Measurements from ENCODE around the gene VWF.

Gene VWF

DNA sequence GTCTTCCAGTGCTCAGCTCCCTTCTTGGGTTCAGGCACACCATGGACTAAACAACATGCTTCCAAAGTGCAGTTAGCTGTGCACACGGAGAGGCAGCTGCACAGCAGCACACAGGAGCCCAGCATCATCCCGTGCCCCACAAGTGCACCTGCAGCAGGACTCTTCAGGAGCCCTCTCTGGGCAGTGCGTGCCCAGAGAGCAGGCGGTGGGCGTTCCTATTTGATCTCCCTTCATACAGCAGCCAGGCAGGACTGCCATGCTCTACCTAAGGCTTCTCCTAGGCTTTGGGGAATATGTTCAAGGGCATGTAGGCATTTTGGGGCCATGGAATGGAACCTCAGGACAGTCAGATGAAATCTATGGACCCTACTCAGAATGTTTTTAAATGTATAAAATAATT is 214.9 kb downstream of the VWF start:
- TF ChIP-seq SUZ12 (IDR thresholded peaks at IDR 0.05; ENCODE audit: extremely low read depth, insufficient read depth, insufficient read length) (no peak), ZNF274 (IDR thresholded peaks at IDR 0.05; ENCODE audit: low read depth, low read length) (no peak), YY1 (IDR thresholded peaks at IDR 0.05; ENCODE audit: insufficient read depth, insufficient read length) (no peak)
- no peak overlapping the region for H3K4me3 ChIP-seq (ENCODE audit: insufficient read length, low read depth)
- no peak for DNase-seq (ENCODE audit: low read depth, low spot score)
- H3K4me1 ChIP-seq (ENCODE audit: insufficient read depth, insufficient read length), result peaks cover 6% of the 10 kb centered on the region
- no peaks in the 10 kb centered on the region for H3K9me3 ChIP-seq (ENCODE audit: insufficient read depth, low read length)
- H3K9ac ChIP-seq (ENCODE audit: insufficient read length, low read depth), result no peak overlapping the region
- no peaks in the 10 kb centered on the region for H3K36me3 ChIP-seq (ENCODE audit: insufficient read depth, insufficient read length, low read length)
- H3K27me3 ChIP-seq (ENCODE audit: insufficient read depth, insufficient read length), result no peaks in the 10 kb centered on the region

DNA sequence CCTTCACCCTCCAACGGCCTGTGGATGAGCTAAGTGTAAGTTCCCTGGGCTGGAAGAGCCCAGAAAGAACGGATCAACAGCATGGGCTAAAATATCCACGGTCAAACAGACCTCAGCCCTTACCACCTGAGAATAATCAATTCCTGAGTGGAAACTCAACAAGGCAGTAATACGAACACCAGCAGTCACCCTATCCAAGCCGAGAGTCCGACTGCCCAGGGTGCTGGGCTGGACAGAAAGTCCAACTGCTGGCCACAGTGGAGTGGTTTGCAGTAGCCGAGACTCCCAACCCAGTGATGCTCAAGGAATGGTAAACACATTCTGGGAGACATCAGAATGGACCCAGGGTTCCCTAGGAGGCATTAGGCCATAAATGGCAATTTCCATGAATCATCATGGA is 216.2 kb downstream of the VWF start:
- no peak for DNase-seq (ENCODE audit: low read depth, low spot score)
- Histone ChIP-seq H3K9ac (ENCODE audit: insufficient read length, low read depth) (no peak overlapping the region), H3K9me3 (ENCODE audit: insufficient read depth, low read length) (no peaks in the 10 kb centered on the region), H3K4me3 (ENCODE audit: insufficient read length, low read depth) (no peak overlapping the region), H3K4me1 (ENCODE audit: insufficient read depth, insufficient read length) (peaks cover 9% of the 10 kb centered on the region), H3K36me3 (ENCODE audit: insufficient read depth, insufficient read length, low read length) (no peaks in the 10 kb centered on the region), H3K27me3 (ENCODE audit: insufficient read depth, insufficient read length) (no peaks in the 10 kb centered on the region)
- TF ChIP-seq YY1 (IDR thresholded peaks at IDR 0.05; ENCODE audit: insufficient read depth, insufficient read length), result no peak
- TF ChIP-seq ZNF274 (IDR thresholded peaks at IDR 0.05; ENCODE audit: low read depth, low read length), result no peak
- no peak for TF ChIP-seq SUZ12 (IDR thresholded peaks at IDR 0.05; ENCODE audit: extremely low read depth, insufficient read depth, insufficient read length)

DNA sequence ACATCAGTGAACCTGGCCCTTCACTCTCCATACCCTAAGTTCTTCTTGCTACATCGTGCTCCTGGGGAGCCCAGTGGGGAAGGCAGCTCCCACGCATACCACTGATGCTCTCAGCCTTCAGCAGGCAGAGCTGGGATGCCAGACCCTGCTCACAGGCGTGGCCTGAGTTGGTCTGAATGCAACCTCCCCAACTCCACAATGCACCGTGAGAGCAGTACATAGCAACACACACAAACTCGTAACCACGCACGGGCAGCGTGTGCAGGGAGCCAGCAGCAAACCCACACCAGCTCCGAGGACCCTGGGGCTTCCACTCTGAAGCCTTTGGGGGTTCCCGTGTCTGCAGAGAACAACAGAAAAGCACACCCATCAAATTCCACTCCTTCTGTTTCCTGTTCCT is 216.7 kb downstream of the VWF start:
- H3K9me3 ChIP-seq (ENCODE audit: insufficient read depth, low read length), result no peaks in the 10 kb centered on the region
- TF ChIP-seq YY1 (IDR thresholded peaks at IDR 0.05; ENCODE audit: insufficient read depth, insufficient read length) (no peak), SUZ12 (IDR thresholded peaks at IDR 0.05; ENCODE audit: extremely low read depth, insufficient read depth, insufficient read length) (no peak), ZNF274 (IDR thresholded peaks at IDR 0.05; ENCODE audit: low read depth, low read length) (no peak)
- no peaks in the 10 kb centered on the region for H3K27me3 ChIP-seq (ENCODE audit: insufficient read depth, insufficient read length)
- H3K9ac ChIP-seq (ENCODE audit: insufficient read length, low read depth), result no peak overlapping the region
- peaks cover 7% of the 10 kb centered on the region for H3K4me1 ChIP-seq (ENCODE audit: insufficient read depth, insufficient read length)
- DNase-seq (ENCODE audit: low read depth, low spot score), result no peak
- no peak overlapping the region for H3K4me3 ChIP-seq (ENCODE audit: insufficient read length, low read depth)
- H3K36me3 ChIP-seq (ENCODE audit: insufficient read depth, insufficient read length, low read length), result no peaks in the 10 kb centered on the region

DNA sequence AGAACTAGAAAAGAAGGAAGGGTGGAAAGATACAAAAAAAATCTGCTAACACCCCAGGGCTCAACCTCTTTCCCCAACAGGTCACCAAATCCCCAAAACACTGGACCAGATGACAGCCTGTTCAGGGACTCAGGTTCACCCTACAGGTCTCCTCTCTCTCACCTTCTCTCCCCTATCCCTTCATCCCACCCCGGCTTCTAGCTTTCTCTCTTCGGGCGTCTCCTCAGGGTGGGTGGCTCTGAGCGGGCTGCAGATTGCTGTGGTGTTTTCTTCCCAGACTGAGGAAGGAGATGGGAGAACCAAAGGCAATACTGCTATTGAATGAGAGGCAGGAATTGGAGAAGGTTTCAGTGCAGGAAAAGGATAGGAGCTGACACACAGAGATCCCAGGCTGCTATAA is 218.7 kb downstream of the VWF start:
- Histone ChIP-seq H3K9me3 (ENCODE audit: insufficient read depth, low read length) (no peaks in the 10 kb centered on the region), H3K27me3 (ENCODE audit: insufficient read depth, insufficient read length) (no peaks in the 10 kb centered on the region), H3K4me3 (ENCODE audit: insufficient read length, low read depth) (no peak overlapping the region), H3K4me1 (ENCODE audit: insufficient read depth, insufficient read length) (peaks cover 7% of the 10 kb centered on the region), H3K9ac (ENCODE audit: insufficient read length, low read depth) (no peak overlapping the region), H3K36me3 (ENCODE audit: insufficient read depth, insufficient read length, low read length) (no peaks in the 10 kb centered on the region)
- DNase-seq (ENCODE audit: low read depth, low spot score), result no peak
- TF ChIP-seq YY1 (IDR thresholded peaks at IDR 0.05; ENCODE audit: insufficient read depth, insufficient read length) (no peak), SUZ12 (IDR thresholded peaks at IDR 0.05; ENCODE audit: extremely low read depth, insufficient read depth, insufficient read length) (no peak), ZNF274 (IDR thresholded peaks at IDR 0.05; ENCODE audit: low read depth, low read length) (no peak)

DNA sequence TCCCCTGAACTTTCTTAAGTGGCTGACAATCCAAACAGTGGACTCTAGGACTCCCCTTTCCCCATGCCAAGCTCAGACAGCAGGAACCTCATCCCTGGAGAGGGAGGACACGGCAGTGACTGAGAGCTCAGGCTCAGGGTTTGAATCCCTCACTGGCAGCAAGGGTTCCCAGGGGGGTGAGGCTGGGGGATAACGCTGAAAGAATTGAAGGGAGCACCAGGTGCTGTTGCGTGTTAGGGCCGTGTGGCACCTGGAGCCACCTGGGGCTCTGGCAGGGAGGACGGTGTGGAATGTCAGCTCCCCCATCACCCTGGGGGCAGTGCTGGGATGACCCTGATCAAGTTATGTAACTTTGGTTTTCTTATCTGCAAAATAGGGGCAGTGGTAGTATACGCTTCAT is 219.5 kb downstream of the VWF start:
- no peak for DNase-seq (ENCODE audit: low read depth, low spot score)
- H3K9ac ChIP-seq (ENCODE audit: insufficient read length, low read depth), result no peak overlapping the region
- H3K4me1 ChIP-seq (ENCODE audit: insufficient read depth, insufficient read length), result peaks cover 15% of the 10 kb centered on the region
- TF ChIP-seq ZNF274 (IDR thresholded peaks at IDR 0.05; ENCODE audit: low read depth, low read length), result no peak
- H3K4me3 ChIP-seq (ENCODE audit: insufficient read length, low read depth), result no peak overlapping the region
- H3K27me3 ChIP-seq (ENCODE audit: insufficient read depth, insufficient read length), result no peaks in the 10 kb centered on the region
- no peaks in the 10 kb centered on the region for H3K36me3 ChIP-seq (ENCODE audit: insufficient read depth, insufficient read length, low read length)
- no peaks in the 10 kb centered on the region for H3K9me3 ChIP-seq (ENCODE audit: insufficient read depth, low read length)

DNA sequence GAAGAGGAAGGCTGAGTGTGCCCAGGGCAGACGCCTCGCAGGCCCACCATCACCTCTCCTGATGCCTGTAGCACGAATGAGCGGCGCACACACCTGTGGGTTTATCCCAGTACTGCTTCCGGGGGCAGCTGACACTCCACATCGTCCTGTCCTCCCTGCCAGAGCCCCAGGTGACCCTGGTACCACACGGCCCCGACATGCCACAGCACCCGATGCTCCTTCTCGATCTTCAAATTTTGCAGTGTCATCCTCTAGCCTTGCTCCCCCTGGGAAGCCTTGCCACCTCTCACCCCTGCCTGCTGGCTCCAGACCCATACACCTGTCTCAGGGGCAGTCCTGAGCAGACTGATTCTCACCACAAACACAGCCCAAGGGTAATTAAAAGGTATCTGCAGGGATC is 220.0 kb downstream of the VWF start:
- H3K36me3 ChIP-seq (ENCODE audit: insufficient read depth, insufficient read length, low read length), result no peaks in the 10 kb centered on the region
- no peaks in the 10 kb centered on the region for H3K27me3 ChIP-seq (ENCODE audit: insufficient read depth, insufficient read length)
- no peak overlapping the region for H3K4me3 ChIP-seq (ENCODE audit: insufficient read length, low read depth)
- no peak for TF ChIP-seq YY1 (IDR thresholded peaks at IDR 0.05; ENCODE audit: insufficient read depth, insufficient read length)
- no peak for TF ChIP-seq ZNF274 (IDR thresholded peaks at IDR 0.05; ENCODE audit: low read depth, low read length)
- TF ChIP-seq SUZ12 (IDR thresholded peaks at IDR 0.05; ENCODE audit: extremely low read depth, insufficient read depth, insufficient read length), result no peak
- no peaks in the 10 kb centered on the region for H3K9me3 ChIP-seq (ENCODE audit: insufficient read depth, low read length)
- no peak overlapping the region for H3K9ac ChIP-seq (ENCODE audit: insufficient read length, low read depth)
- H3K4me1 ChIP-seq (ENCODE audit: insufficient read depth, insufficient read length), result peaks cover 15% of the 10 kb centered on the region
- no peak for DNase-seq (ENCODE audit: low read depth, low spot score)

DNA sequence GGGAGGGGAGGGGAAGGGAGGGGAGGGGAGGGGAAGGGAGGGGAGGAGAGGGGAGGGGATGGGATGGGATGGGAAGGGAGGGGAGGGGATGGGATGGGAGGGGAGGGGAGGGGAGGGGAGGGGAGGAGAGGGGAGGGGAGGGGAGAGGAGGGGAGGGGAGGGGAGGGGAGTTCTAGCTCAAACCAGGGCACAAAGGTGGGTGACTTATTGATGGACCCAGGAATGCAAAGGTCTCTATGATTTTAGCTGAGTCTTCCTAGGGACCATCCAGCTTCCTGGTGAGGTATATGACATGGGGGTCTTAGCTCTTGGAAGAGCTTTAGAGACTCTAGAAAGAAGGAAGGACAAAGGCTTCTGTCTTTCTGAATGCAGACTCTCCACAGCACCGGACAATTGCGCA is 221.7 kb downstream of the VWF start:
- H3K9me3 ChIP-seq (ENCODE audit: insufficient read depth, low read length), result no peaks in the 10 kb centered on the region
- H3K4me1 ChIP-seq (ENCODE audit: insufficient read depth, insufficient read length), result peaks cover 13% of the 10 kb centered on the region
- H3K27me3 ChIP-seq (ENCODE audit: insufficient read depth, insufficient read length), result no peaks in the 10 kb centered on the region
- DNase-seq (ENCODE audit: low read depth, low spot score), result no peak
- H3K4me3 ChIP-seq (ENCODE audit: insufficient read length, low read depth), result no peak overlapping the region
- no peak for TF ChIP-seq SUZ12 (IDR thresholded peaks at IDR 0.05; ENCODE audit: extremely low read depth, insufficient read depth, insufficient read length)
- TF ChIP-seq YY1 (IDR thresholded peaks at IDR 0.05; ENCODE audit: insufficient read depth, insufficient read length), result no peak
- no peak for TF ChIP-seq ZNF274 (IDR thresholded peaks at IDR 0.05; ENCODE audit: low read depth, low read length)
- no peak overlapping the region for H3K9ac ChIP-seq (ENCODE audit: insufficient read length, low read depth)
- H3K36me3 ChIP-seq (ENCODE audit: insufficient read depth, insufficient read length, low read length), result no peaks in the 10 kb centered on the region

DNA sequence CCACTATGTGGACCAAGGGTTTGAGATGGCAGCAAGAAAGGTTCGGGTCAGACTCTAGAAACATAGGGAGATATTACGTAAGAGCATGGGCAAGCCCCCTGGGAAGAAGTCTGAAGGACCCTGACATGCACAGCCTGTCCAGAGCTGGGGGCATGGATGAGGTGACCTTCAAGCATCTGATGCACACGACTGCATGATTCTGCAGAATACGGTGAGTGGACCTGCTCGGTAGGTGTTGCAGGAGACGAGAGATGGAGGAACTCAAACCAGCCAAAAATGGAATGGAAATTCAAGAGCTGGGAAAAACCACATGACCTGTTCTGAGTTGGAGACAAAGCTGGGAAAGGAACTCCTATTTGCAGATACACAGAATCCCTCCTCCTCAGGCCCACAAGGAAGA is 223.1 kb downstream of the VWF start:
- Histone ChIP-seq H3K9ac (ENCODE audit: insufficient read length, low read depth) (no peak overlapping the region), H3K9me3 (ENCODE audit: insufficient read depth, low read length) (no peaks in the 10 kb centered on the region), H3K4me1 (ENCODE audit: insufficient read depth, insufficient read length) (peaks cover 12% of the 10 kb centered on the region), H3K27me3 (ENCODE audit: insufficient read depth, insufficient read length) (no peaks in the 10 kb centered on the region), H3K4me3 (ENCODE audit: insufficient read length, low read depth) (no peak overlapping the region), H3K36me3 (ENCODE audit: insufficient read depth, insufficient read length, low read length) (no peaks in the 10 kb centered on the region)
- no peak for DNase-seq (ENCODE audit: low read depth, low spot score)
- TF ChIP-seq ZNF274 (IDR thresholded peaks at IDR 0.05; ENCODE audit: low read depth, low read length) (no peak), YY1 (IDR thresholded peaks at IDR 0.05; ENCODE audit: insufficient read depth, insufficient read length) (no peak), SUZ12 (IDR thresholded peaks at IDR 0.05; ENCODE audit: extremely low read depth, insufficient read depth, insufficient read length) (no peak)
